ENCODE measurements around the gene EXOC3.

DNA sequence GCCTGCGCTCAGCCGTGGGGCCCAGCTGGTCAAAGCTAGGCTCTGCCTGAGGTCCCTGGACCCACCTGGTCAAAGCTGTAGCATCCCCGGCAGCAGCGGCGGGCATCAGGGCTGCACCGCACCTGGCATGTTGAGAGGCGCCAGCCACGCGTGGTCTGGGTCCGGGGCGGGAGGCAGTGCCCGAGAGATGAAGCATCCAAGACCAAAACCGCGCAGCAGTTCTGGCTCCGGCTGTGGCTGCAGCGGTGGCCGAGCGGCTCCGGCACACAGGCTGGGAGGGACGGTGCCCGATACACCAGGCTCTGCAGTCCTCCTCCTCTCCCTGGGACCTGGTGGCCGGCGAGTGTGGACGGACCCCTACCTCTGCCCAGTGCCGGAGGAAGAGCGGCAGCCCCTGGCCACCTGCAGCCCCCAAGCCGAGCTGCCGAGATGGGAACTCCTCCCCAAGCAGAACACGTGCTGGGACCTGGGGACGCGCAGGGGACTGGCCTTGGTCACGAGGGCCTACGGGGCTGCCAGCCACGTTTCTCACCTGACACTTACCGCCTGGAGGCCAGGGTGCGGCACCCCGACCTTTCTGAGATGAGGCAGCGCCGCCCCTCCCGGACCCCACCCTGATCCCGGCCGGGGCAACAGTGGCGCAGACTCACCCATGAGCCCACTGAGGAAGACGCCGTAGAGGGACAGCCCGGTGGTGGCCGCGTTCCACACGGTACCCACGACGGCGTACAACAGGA lies 48.3 kb downstream of the EXOC3 start:
- TF ChIP-seq EZH2 (IDR thresholded peaks at IDR 0.05) (no peak), EZH2phosphoT487 (IDR thresholded peaks at IDR 0.05) (no peak)
- TF ChIP-seq, protein P1, sequence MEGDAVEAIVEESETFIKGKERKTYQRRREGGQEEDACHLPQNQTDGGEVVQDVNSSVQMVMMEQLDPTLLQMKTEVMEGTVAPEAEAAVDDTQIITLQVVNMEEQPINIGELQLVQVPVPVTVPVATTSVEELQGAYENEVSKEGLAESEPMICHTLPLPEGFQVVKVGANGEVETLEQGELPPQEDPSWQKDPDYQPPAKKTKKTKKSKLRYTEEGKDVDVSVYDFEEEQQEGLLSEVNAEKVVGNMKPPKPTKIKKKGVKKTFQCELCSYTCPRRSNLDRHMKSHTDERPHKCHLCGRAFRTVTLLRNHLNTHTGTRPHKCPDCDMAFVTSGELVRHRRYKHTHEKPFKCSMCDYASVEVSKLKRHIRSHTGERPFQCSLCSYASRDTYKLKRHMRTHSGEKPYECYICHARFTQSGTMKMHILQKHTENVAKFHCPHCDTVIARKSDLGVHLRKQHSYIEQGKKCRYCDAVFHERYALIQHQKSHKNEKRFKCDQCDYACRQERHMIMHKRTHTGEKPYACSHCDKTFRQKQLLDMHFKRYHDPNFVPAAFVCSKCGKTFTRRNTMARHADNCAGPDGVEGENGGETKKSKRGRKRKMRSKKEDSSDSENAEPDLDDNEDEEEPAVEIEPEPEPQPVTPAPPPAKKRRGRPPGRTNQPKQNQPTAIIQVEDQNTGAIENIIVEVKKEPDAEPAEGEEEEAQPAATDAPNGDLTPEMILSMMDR (IDR thresholded peaks at IDR 0.05): no peak

Measured in neural progenitor cell (in vitro differentiated cells).